ENCODE measurements around the gene CDH12.
"Not testable (repeated sequence)": the region's sequence is repeated elsewhere in the genome, so short reads cannot be mapped to it uniquely, and the experiment has no call there.

The CDH12 gene

DNA sequence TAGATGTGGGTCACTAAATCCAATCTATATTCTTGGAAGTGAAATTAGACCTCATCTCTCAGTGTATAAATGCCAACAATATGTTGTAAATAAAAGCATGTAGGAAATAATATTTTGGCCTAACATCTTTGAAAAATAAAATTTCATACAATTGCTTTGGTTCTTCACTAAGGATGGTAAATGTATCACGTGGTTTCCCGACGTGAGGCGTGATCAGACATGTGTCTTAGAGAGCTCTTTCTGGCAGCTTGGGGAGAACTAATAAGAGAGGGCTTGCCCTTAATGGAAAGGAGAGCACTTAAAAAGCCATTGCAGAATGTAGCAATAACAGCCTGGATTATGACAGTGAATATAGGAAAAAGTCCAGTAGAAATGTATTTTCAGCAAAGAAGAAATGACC, 602.6 kb downstream of the CDH12 start:
- DNase-seq = no peak

DNA sequence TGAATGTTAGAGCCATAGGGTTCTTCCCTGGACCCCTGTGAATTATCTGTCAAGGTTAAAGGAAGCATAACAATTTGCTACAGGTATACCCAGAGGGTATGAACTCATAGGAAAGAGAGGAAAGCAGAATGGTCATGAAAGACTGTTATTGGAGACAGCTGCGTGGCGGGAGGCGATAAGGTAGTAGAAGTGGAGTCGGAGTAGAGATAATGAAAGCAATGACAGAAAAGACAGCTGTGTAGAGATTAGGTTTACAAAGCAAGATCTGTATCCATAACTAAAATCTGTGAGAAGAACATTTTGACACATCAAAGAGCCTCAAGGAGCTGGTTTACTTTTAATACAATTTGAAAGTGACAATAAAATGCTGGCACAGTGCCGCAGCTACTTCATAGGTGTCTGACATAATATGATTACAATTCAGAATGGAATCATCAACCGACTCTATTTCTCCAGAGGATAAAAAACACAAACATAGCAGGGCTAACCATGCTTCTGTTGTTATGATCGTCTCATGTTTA, 603.9 kb downstream of the CDH12 start:
- no peak for DNase-seq

DNA sequence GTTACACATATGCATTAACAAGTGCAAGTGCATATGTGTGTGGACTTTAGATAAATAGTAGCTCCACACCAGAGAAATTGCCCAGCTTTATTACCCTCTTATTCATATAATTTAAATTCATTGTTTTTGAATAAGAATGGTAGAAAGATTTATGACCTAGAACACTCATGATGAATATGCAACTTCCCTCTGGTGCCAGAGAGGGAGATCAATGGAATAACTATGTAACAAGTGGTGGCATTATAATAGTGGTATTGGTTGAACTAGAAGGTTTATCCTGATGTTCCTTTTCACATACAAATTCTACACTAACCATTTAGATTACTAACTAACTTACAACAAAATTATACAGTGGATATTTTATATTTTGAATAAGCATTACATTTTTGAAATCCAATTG, 607.4 kb downstream of the CDH12 start:
- DNase-seq = no peak

DNA sequence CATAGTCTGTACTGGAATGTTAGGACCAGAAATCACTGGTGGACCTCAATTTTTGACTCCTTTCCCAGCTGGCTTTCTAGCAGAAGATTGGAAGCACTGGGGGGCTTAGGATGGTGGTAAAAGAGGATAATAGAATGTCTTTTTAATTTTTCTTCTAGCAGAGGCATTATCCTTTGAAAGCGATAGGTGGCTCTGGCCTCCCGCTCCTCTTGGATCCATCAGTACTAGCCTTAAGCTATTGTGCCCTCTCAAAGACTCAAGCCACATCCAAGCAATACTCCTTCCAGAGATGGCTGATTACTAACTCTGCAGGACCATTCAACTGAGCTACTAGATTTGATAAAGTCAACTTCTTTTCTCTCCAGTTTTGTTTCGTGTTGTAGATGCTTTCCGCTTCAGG, 610.6 kb downstream of the CDH12 start:
- peak; percentile 12 to 14 for DNase-seq

DNA sequence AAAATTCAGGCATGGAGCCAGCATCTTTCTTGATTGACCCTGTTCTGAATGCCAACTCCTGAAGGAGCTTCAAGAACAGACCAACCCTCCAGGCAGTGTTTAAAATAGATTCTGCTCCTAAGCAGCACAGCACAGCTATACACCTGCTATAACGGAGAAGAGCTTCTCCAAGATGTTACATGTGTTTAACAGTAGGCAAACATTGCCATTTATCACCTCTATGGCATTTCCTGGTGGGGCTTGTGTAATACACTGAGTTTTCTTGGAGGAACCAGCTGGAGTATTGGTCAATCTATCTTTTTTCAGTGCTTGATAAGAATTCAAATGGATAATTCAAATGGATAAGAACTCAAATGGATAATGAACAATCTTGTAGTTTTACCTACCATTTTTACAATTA, 615.1 kb downstream of the CDH12 start:
- no peak for DNase-seq

DNA sequence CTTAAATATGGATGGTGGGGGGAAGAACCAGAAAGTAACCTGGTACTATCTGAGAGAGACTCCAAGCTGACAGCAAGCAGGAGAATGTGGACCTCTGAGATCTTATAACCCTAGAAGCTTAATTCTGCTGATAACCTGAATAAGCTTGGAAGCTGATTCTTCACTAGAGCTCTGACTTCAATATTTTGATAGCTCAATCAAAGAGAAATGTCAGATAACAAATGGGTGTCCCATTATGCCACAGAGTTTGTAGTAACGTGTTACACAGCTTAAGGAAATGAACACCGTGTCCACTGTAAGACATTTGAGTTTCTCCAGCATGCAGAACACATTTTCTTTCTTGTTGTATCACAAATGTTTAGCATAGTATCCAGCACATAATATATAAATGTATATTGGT, 626.7 kb downstream of the CDH12 start:
- no peak for DNase-seq

DNA sequence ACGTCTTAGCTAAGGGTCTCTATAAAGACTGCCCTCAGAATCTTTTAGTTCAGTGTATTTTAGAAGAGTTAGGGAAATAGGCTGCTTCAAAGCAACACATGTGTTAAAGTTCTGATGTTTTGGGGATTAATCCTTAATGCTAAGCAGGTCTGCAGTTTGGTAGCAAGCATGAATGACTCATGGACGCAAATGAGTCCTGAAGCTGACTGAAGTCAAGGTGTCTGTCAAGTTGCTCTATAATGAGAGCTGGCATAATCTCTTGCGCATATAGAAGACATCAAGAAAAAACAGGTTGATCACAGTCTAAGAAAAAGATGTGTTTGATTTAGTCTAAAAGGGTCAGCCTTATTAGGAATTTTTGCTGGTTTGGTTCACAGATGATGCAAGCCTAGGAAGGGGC, 630.1 kb downstream of the CDH12 start:
- no peak for DNase-seq

DNA sequence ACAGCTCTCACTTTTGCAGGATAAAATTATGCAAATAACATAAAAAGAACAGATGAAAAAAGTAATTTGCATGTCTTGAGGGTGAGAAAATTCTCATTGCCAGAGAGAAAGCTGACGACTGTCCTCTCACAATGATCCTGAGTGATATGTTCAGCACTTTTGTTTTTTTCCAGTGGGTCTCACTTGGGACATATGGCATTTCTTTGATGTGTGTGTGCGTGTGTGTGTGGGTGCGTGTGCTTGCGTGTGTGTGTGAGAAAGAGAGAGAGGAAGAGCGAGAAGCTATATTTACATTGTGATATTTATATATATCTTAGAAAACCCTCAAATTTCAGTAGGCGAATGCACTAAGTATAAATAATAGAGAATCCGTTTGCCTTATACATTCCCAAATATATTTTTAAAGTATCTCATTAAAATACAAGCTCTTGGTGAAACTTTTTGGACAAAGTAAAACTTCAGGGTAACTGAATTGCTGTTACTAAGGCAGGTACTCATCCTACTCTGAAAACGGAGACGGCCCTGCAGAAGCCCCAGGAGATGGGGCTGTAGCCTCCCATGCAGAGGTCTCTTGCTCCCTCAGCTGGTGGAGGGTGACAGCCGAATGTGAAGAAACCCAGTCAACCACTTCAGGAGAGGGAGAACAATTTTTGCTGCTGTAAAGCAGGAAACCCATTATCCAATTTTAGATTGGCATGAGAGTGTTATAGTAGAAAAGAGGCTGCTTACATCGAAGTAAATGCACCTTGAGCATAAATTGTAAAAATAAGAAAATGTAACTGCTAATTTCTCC, 639.2 kb downstream of the CDH12 start:
- DNase-seq = peak in 1 of 2 experiments; percentile 26

DNA sequence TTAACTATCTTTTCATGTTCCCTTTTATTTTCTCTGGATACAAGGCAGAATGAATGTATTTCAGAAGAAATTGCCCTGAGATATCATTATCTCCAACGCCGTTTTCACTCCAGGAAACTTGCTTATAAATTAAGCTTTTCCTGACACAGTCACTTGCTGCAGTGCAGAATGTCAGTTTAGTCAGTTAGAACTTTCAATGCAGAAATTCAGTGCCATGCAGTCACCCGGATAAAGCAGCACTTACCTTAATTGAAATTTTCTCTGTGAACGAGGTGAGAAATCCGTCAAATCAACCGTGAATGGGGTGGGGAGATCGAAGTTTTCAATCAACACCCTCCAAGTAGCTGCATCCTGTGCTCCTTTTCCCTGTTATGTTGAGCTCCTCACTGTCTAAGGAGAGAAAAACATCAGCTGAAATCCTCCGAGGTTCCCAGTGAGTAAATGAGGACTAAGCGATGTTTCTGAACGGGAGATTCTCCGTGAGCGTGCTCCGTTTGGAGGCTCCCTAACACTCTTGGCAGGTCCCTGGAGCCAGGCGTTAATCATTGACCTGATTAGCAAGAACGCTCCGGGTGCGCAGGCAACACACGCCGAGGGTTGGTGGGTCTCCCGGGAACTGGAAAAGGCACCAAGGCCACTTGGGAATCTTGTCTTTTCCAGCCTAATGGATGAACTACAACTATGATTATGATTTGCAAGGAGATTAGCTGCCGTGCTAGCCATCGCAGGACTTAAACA, 640.7 kb downstream of the CDH12 start:
- DNase-seq = not testable (repeated sequence)

DNA sequence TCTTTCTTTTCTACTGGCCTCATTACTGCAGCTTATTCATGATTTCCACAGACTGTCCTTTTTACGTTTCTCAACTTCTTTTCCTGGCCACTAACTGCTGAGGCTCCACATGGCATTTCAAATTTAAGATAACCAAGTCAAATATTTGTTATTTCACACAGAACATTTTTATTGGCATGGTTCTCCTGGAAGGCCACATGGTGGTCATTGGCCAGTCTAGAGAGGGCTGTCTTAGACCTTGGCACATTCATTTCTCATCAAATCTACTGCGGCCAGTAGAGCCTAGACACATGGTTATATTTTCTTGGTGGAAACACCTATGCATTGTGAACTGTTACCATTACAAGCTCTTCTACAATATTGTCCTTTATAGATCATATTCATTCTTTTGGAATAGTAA, 644.7 kb downstream of the CDH12 start:
- DNase-seq = not testable (repeated sequence)

DNA sequence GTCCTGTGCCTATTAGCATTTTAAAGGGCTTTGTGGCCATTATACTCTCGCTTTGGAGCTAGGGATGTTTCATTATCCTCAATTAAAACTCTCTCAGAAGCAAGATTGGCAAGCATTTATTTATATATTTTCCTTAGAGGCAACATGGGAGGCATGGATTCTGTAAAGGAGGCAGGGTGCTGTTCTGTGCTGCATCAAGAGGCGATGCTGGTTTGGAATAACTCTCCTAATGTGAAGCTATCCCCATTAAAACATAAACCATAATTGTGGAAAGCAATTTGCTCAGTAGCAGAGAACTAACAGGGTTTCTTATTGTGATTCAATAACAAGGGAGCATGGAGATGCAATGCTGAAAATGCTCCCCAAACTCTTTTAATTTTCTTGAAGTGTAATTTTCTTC, 664.5 kb downstream of the CDH12 start:
- not testable (repeated sequence) for DNase-seq

DNA sequence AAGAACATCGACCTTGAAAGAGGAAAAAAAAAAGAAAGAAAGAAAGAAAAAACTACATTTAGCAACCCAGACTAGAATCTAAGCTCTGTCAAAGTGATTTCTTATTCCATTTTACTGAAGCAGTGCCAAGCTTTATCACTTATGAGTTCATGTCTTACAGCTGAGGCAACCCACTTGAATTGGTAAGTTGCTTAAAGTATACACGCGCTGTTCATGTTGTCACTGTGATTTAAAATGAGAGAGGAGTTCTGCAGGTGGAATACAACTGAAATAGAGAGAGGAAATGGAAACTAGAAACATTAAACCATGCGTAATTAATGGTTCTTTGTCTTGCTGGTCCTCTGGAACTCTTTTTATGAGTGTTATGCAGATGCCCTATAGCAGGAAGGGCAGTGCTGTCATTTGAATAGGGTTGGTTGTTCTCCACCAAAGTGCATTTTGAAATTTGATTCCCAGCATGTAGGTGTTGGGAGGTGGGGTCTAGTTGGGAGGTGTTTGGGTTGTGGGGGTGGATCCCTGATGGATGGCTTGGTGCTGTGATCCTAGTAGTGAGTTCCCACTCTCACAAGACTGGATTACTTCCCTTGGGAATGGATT, 665.4 kb downstream of the CDH12 start:
- DNase-seq = not testable (repeated sequence)

DNA sequence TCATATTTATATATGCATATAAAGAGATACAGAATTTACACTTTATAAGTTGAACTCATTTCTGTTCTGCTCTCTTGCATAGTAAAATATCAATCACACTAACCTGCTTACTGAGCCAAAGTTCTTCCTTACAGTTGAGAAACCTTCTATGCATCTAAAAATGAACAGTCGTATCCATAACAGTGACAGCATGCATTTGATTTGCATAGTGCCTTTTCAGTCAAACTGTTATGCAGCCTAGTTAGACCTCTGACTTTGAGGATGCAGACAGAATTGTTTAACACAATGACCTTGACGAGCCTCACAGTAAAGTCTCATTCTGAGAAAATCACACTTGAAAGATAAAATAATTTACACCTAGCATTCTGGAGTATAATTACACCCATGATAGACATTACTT, 683.9 kb downstream of the CDH12 start:
- DNase-seq = not testable (repeated sequence)

DNA sequence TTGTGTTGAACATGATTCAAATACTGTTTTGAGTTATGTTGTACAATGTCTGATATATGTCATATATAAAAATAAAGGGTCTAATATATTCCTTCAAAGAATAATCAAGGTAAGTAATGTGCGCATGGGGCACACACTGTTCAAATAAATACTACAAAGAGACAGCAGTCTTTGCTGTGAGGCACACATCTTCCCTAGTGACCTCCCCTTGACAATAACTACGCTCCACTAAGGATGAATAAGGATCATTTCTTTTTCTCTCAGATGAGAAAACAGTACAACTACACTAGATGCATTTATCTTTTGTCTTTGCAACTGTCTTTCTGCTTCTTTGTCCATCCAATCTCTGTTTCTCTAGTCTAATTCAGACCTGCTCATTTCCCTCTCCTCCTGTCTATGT, 684.4 kb downstream of the CDH12 start:
- not testable (repeated sequence) for DNase-seq

DNA sequence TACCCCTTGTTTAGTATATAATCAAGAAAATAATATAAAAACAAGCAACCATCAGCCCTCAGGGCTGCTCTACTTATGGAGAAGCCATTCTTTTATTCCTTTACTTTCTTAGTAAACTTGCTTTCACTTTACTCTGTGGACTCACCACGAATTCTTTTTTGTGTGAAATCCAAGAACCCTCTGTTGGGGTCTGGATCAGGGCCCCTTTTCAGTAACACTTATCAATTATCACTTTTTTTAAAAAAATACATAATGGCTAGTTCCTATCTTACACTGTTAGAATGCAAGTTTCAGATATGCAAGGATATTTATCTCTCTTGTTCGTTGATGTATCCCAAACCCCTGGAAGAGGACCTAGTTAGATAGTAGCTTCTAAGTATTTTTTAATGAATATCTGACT, 687.2 kb downstream of the CDH12 start:
- DNase-seq = not testable (repeated sequence)

DNA sequence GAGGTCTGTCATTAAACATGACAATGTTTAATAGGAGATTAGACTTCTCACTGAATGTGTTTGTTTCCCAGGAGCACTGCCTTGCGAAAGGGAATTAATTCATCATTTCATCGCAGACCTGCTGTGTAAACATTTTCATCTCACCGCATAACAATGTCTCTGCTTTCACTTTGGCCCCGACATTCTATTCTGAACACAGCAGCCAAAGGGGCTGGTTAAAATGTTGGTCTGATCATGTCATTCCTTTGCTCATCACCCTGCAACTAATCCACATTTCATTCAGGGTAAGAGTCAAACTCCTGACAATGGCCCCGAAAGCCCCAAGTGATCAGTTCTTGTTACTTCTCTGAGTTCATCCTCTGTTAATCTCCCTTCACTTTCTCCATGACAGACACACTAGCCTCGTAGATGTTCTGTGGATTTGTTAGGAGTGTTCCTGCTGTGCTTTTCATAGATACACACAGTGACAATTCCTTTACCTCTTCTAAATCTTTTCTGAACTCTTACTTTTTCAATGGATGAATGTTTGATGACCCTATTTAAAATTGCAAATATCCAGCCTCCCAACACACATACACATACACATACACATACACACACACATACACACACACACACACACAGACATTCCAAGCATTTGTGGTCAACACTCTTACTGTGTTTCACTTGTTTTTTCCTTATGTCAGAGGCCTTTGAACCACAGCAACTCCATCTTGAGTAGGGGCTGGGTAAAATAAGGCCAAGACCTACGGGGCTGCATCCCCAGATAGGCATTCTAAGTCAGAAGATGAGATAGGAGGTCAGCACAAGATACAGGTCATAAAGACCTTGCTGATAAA, 688.0 kb downstream of the CDH12 start:
- DNase-seq = not testable (repeated sequence)

DNA sequence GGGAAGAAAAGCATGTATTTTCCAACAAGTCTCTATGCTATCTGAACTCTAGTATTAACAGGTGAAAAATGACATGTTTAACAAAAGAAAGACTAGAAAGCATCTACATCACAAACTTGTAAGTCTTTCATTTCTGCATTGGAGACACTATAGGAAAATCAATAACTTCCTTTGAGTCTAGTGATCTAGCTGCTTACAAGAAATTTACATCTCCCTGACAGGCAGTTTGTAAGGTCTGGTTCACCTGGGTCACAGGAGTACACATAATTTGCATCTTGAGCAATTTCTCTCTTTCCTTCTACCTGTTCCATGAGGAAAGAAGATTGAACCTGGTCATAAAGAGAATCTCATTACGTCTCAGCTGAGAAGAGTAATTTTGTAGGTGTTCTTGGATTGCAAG, 696.2 kb downstream of the CDH12 start:
- DNase-seq = not testable (repeated sequence)

DNA sequence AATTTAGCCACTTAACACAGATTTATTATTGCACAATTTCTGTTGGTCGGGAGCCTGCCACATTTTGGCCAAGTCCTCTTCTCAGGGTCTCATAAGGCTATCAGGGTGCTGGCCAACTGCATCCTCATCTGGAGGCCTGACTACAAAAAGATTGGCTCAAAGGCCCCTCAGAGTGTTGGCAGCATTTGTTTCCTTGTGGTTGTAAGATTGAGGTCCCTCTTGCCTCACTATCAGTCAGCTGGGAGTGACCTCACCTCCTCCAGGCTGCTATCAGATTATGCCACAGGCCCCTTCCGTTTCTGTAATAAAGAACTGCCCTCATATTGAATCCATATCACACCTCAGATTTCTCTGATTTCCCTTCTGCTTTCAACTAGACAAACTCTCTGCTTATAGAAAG, 698.4 kb downstream of the CDH12 start:
- not testable (repeated sequence) for DNase-seq

DNA sequence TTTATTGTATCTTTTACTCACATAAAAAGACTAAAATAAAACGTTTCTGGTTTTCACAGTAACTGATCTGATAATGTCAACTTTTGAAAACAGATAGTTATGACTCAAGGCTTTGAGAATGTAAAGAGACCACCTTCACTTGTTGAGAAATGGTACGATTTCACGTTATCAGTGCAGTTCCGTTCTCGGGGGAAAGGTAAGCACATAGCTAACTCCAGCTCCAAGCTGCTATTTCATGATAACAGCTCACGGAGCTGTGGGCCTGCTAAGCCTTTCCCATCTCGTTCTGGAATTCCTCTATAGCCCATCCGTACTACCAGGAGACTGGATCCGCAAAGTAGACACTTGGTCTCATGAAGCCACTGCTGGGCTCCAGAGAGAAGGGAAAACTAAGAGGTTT, 701.3 kb downstream of the CDH12 start:
- DNase-seq = not testable (repeated sequence)

DNA sequence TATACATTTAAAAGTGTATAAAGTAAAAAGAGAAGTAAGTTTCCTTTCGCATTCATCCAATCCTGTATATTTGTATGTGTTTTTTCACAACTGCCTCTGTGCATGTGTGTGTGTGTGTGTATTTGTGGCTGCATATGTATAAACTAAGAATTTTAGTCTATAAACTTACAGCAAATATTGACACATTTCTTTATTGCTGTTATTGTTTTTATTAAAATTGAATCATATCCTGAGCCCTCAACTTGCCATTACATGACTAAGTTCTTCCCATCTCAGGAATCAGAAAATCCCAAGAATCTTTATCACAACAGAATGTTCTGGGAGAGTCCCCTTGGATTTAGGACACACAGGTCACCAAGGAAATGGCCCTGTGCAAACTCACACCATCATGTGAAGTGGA, 712.7 kb downstream of the CDH12 start:
- not testable (repeated sequence) for DNase-seq

DNA sequence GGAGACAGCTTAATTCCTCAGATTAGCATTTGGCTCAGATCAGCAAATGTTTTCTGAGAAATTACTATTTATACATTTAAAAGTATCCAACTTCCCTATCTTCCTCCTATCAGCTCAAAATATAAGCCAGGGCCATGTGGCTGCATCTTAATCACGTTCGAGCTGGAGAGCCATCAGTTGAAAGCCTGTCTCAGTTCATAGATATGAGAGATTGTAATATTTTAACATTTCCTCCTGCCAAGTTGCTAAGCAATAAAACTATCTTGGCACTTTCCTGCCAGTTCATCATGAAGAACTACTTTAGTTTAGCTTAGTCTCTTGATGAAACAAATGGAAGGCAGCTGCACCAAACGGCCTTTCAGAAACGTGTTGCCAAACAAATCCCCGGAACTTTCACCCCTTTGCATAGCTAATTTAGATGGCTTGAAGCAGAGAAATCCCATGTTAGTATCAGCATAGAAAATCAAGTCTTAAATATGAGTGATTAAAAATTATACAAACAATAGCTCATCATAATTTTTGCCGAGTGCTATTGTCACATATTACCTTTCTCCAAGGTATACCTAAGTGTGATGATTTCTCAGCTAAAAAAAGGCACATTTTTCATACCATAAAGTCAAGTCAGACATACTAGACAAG, 713.4 kb downstream of the CDH12 start:
- not testable (repeated sequence) for DNase-seq

DNA sequence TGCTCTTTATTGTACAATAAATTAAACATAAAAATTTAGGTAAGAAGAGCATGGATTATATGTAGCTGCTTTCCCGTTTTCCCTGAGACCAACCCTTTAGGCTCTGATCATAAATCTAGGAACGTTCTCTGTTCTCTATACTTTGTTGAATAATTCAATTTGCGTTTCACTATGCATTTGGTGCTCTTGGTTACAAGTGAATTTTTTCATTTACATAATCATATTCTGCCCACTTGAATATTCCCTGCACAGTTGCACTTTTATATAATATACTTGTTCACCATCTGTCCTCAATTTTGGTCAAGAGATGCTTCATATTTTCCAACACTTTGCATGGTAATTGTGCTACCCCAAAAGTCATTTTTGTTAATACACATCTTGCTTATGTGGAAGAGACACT, 741.8 kb downstream of the CDH12 start:
- DNase-seq = no peak

Data from NCI-H1930 (cell line).